ENCODE measurements around the gene ARL2. TPM values are rescaled to one million over a fixed set of nuclear protein-coding genes. Genes with fewer than 3 reads are reported as not detected.
"Not testable (repeated sequence)": the region's sequence is repeated elsewhere in the genome, so short reads cannot be mapped to it uniquely, and the experiment has no call there.

Gene ARL2
- total RNA-seq, 1 experiment from 2014 or later = 96.8 TPM

DNA sequence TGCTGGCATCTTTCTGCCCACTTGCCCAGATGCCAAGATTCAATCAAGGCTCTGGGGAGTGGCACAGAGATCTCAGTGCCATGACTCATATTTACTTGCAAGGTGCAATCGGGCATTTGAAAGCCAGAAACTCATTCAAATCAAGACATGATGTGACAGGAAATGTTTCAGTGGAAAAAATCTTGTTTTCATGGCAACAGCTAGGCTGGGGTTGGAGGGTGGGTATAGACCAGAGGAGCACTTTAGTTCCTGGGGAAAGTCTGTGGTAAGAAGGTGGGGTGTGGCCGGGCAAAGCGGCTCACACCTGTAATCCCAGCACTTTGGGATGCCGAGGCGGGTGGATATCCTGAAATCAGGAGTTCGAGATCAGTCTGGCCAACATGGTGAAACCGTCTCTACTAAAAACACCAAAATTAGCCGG, 43.2 kb upstream of the ARL2 start:
- TF ChIP-seq, protein P1, sequence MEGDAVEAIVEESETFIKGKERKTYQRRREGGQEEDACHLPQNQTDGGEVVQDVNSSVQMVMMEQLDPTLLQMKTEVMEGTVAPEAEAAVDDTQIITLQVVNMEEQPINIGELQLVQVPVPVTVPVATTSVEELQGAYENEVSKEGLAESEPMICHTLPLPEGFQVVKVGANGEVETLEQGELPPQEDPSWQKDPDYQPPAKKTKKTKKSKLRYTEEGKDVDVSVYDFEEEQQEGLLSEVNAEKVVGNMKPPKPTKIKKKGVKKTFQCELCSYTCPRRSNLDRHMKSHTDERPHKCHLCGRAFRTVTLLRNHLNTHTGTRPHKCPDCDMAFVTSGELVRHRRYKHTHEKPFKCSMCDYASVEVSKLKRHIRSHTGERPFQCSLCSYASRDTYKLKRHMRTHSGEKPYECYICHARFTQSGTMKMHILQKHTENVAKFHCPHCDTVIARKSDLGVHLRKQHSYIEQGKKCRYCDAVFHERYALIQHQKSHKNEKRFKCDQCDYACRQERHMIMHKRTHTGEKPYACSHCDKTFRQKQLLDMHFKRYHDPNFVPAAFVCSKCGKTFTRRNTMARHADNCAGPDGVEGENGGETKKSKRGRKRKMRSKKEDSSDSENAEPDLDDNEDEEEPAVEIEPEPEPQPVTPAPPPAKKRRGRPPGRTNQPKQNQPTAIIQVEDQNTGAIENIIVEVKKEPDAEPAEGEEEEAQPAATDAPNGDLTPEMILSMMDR (IDR thresholded peaks at IDR 0.05; ENCODE audit: unreplicated experiment) = no peak
- Mint-ChIP-seq H3K36me3 (ENCODE audit: insufficient read depth, unreplicated experiment) (peaks cover 6% of the 10 kb centered on the region), H3K27me3 (ENCODE audit: insufficient read depth, unreplicated experiment) (no peaks in the 10 kb centered on the region), H3K4me3 (ENCODE audit: unreplicated experiment) (no peak overlapping the region), H3K27ac (ENCODE audit: low read depth, unreplicated experiment) (peak overlapping the region; percentile 76), H3K4me1 (ENCODE audit: insufficient read depth, unreplicated experiment) (peaks cover 21% of the 10 kb centered on the region), H3K9me3 (ENCODE audit: unreplicated experiment) (no peaks in the 10 kb centered on the region)
- BruUV-seq (replicated peaks) = no TSS peak
- DNase-seq (ENCODE audit: unreplicated experiment) = peak; percentile 88
- POLR2A ChIA-PET = interaction anchor here (1.0 to 1.6 kb wide), 3 partner anchors 36 to 94 kb away, joined by 3 to 8 read pairs (median 4); no protein-coding TSS in a partner anchor
- intact Hi-C loops (cut with micrococcal nuclease) = loop anchor here (2.0 kb wide), 1 partner anchor 36 kb away; no protein-coding TSS in a partner anchor
- CTCF ChIA-PET = interaction anchor here (0.6 kb wide), 1 partner anchor 297 kb away, joined by 4 read pairs; no protein-coding TSS in a partner anchor

DNA sequence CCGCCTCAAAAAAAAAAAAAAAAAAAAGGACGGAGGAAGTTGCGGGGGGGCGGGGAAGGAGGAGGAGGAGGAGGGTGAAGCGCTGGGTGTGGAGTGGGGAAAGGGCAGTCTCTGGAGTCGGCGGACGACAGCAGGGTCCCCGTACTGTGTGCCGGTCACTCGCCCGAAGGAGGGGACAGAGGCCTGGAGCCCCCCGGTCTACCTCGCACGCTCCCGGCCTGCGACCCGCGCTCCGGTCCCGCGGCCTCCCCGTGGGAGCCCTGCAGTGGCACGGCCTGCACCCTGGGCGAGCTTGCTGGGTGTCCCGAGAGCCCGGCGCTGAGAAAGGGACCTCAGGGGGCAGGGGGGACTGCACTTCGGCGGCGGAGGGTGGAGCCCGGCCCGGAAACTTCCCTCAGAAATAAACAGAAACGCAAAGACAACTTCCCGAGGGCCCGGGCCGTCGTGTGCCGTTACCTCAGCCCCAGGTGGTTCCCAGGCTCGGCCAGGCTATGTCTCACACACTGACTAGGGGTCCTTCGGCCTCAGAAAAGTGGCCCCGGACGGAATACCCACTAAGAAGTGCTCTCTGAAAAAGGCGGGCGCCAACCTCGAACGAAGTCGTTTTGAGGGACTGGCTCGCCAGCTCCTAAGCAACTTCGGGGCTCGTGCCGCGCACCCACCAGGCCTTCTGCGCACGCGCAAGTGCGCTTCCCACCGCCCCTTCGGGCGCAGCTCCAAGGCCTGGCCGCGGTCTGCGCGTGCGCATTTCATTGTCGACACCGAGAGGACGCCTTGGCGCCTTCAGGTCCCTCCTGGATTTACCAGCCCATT, 42.3 kb upstream of the ARL2 start, which contains the start of gene MAJIN:
Gene MAJIN, minus strand, starts transcription at position 688 of the 813 bp plus-strand sequence. CDS start 12,703 bp downstream, outside the sequence.
- Mint-ChIP-seq H3K27ac (ENCODE audit: low read depth, unreplicated experiment) (peak within 1 kb of the TSS; percentile 76), H3K36me3 (ENCODE audit: insufficient read depth, unreplicated experiment) (peaks cover 6% of the 10 kb centered on the region), H3K4me3 (ENCODE audit: unreplicated experiment) (no peak within 1 kb of the TSS), H3K4me1 (ENCODE audit: insufficient read depth, unreplicated experiment) (peaks cover 21% of the 10 kb centered on the region), H3K9me3 (ENCODE audit: unreplicated experiment) (no peaks in the 10 kb centered on the region), H3K27me3 (ENCODE audit: insufficient read depth, unreplicated experiment) (no peaks in the 10 kb centered on the region)
- no TSS peak for BruUV-seq (replicated peaks)
- ChIA-PET CTCF (interaction anchor here (0.6 to 1.1 kb wide), 2 partner anchors 43 to 296 kb away, joined by 3 to 4 read pairs; no protein-coding TSS in a partner anchor), POLR2A (interaction anchor here (1.0 to 1.1 kb wide), 3 partner anchors 25 to 54 kb away, joined by 3 to 4 read pairs (median 3); no protein-coding TSS in a partner anchor)
- TF ChIP-seq, protein P1 (IDR thresholded peaks at IDR 0.05; ENCODE audit: unreplicated experiment) = no peak
- no peak for DNase-seq (ENCODE audit: unreplicated experiment)
- intact Hi-C loops (cut with micrococcal nuclease) = loop anchor here (2.0 kb wide), 1 partner anchor 35 kb away; no protein-coding TSS in a partner anchor

DNA sequence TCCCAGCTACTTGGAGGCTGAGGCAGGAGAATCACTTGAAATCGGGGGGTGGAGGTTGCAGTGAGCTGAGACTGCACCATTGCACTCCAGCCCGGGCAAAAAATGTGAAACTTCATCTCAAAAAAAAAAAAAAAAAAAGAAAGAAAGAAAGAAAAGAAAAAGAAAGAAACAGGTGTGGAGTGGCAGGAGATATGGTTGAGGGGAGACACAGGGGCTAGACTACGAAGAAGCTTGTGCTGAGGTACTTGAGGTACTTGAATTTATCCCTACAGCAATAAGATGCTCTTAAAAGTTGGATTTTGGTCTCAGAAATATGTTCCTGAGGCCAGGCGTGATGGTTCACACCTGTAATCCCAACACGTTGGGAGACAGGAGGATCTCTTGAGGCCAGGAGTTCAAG, 39.8 kb upstream of the ARL2 start:
- POLR2A ChIA-PET = no interaction called here
- no TSS peak for BruUV-seq (replicated peaks)

DNA sequence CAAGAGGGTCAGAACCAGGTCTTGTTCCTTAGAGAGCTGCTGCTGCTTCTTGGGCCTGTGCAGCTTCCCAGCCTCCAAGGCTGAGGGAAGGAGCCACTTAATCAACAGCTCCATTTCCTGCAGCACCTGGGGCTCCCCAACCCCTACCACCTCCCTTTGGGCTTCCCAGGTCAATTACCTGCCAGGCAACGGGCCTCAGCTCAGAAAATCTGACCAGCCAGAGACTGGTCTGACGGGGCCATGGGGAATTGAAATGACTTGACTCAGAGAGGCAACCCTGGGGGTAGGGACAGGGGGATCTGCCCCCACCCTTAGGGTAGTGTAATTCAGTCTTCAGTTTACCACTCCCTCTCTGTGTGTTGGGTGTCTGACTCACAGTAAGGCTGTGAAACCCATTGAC, 37.3 kb upstream of the ARL2 start:
- intact Hi-C loops (cut with micrococcal nuclease) = no loop called here
- no peaks in the 10 kb centered on the region for H3K4me1 Mint-ChIP-seq (ENCODE audit: insufficient read depth, unreplicated experiment)
- H3K27ac Mint-ChIP-seq (ENCODE audit: low read depth, unreplicated experiment) = no peak overlapping the region
- TF ChIP-seq, protein P1 (IDR thresholded peaks at IDR 0.05; ENCODE audit: unreplicated experiment) = no peak
- CTCF ChIA-PET = interaction anchor here (0.6 kb wide), 1 partner anchor 523 kb away, joined by 3 read pairs; no protein-coding TSS in a partner anchor
- BruUV-seq (replicated peaks) = no TSS peak
- no peak for DNase-seq (ENCODE audit: unreplicated experiment)
- no peaks in the 10 kb centered on the region for H3K9me3 Mint-ChIP-seq (ENCODE audit: unreplicated experiment)
- H3K4me3 Mint-ChIP-seq (ENCODE audit: unreplicated experiment) = no peak overlapping the region
- H3K36me3 Mint-ChIP-seq (ENCODE audit: insufficient read depth, unreplicated experiment) = no peaks in the 10 kb centered on the region
- POLR2A ChIA-PET = no interaction called here
- no peaks in the 10 kb centered on the region for H3K27me3 Mint-ChIP-seq (ENCODE audit: insufficient read depth, unreplicated experiment)

More for the DNA sequence above, 39.8 kb upstream of the ARL2 start:
- intact Hi-C loops (cut with micrococcal nuclease) = no loop called here
- CTCF ChIA-PET = no interaction called here
- H3K4me3 Mint-ChIP-seq (ENCODE audit: unreplicated experiment) = no peak overlapping the region
- no peaks in the 10 kb centered on the region for H3K9me3 Mint-ChIP-seq (ENCODE audit: unreplicated experiment)
- no peaks in the 10 kb centered on the region for H3K27me3 Mint-ChIP-seq (ENCODE audit: insufficient read depth, unreplicated experiment)
- peaks cover 5% of the 10 kb centered on the region for H3K36me3 Mint-ChIP-seq (ENCODE audit: insufficient read depth, unreplicated experiment)
- H3K27ac Mint-ChIP-seq (ENCODE audit: low read depth, unreplicated experiment) = no peak overlapping the region
- no peak for DNase-seq (ENCODE audit: unreplicated experiment)
- TF ChIP-seq, protein P1 (IDR thresholded peaks at IDR 0.05; ENCODE audit: unreplicated experiment) = no peak
- H3K4me1 Mint-ChIP-seq (ENCODE audit: insufficient read depth, unreplicated experiment) = peaks cover 14% of the 10 kb centered on the region

DNA sequence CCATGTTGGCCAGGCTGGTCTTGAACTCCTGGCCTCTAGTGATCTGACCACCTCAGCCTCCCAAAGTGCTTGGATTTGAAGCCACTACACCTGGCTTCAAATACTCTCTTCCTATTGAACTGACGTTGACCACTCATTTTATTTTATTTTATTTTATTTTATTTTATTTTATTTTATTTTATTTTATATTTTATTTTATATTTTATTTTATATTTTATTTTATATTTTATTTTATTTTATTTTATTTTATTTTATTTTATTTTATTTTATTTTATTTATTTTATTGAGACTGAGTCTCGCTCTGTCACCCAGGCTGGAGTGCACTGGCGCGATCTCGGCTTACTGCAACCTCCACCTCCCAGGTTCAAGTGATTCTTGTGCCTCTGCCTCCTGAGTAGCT, 30.6 kb upstream of the ARL2 start:
- BruUV-seq (replicated peaks); H3K4me3 Mint-ChIP-seq (ENCODE audit: unreplicated experiment); H3K27ac Mint-ChIP-seq (ENCODE audit: low read depth, unreplicated experiment); H3K4me1 Mint-ChIP-seq (ENCODE audit: insufficient read depth, unreplicated experiment); H3K9me3 Mint-ChIP-seq (ENCODE audit: unreplicated experiment); DNase-seq (ENCODE audit: unreplicated experiment); POLR2A ChIA-PET; intact Hi-C loops (cut with micrococcal nuclease); H3K36me3 Mint-ChIP-seq (ENCODE audit: insufficient read depth, unreplicated experiment): not testable (repeated sequence)
- CTCF ChIA-PET = interaction anchor here (0.7 kb wide), 1 partner anchor 138 kb away, joined by 4 read pairs; no protein-coding TSS in a partner anchor
- H3K27me3 Mint-ChIP-seq (ENCODE audit: insufficient read depth, unreplicated experiment) = peaks cover 11% of the 10 kb centered on the region

Data from MCF 10A (cell line).